Large intestine (tissue), 3 donors: ENCODE data around the gene SEMA5B. TPM values are rescaled to one million over a fixed set of nuclear protein-coding genes. Genes with fewer than 3 reads are reported as not detected.

Experiments
- DNase-seq, 2 donors: peaks; one replicate each; pipeline versions ENCODE4 v3.0.0 to v3.0.0-alpha.2; 2013
- H3K27ac ChIP-seq: one replicate; pipeline ENCODE4 v1.5.1; 2013; ENCODE audit warnings: low read length
- H3K27me3 ChIP-seq: 2 replicates; pipeline ENCODE4 v1.6.1; 2013; ENCODE audit warnings: low read length; ENCODE audit not compliant: control insufficient read depth, insufficient read depth
- H3K36me3 ChIP-seq: 2 replicates; pipeline ENCODE4 v1.6.1; 2013; ENCODE audit warnings: low read length; ENCODE audit not compliant: control insufficient read depth, insufficient read depth
- H3K4me1 ChIP-seq: one replicate; pipeline ENCODE4 v1.6.1; 2013; ENCODE audit warnings: low read length; ENCODE audit not compliant: control insufficient read depth, insufficient read depth
- H3K4me3 ChIP-seq: one replicate; pipeline ENCODE4 v1.5.1; 2013; ENCODE audit warnings: low read length
- H3K9me3 ChIP-seq: one replicate; pipeline ENCODE4 v1.6.1; 2013; ENCODE audit warnings: mild to moderate bottlenecking, low read depth, low read length, moderate library complexity; ENCODE audit not compliant: control insufficient read depth
- WGBS: methylation state at CpG from one replicate; pipeline ENCODE4 v1.1.5; 2013; ENCODE audit warnings: low lambda C conversion rate; ENCODE audit not compliant: insufficient coverage; 5-methylcytosine and 5-hydroxymethylcytosine counted together
- polyA plus RNA-seq: library from polyadenylated mRNA; unstranded; fragments of 120-200 nt; gene quantifications from one replicate; pipeline ENCODE4 v1.2.1, GENCODE V29; 2013

Gene SEMA5B
- polyA plus RNA-seq, 1 donor: 5.4 TPM

DNA sequence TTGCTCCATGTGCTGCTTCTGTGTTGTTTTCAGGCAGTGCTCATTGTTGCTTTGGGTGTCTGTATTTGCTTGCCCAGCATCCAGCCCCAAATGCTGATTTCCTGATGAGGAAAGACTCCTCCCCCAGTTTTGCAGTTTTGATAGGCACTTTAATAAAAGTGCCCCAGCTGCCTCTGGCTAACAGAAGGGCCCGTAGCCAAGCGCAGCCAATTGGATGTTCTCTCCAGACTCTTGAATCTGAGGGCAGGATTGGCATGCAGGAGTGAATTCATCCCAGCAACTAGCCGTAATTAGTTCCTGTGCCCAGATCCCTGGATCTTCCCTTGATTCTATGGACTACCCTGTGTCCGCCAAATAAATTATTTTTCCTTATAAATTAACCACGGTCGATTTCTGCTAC is 14.8 kb upstream of the SEMA5B start:
- no peak overlapping the region for H3K27ac ChIP-seq
- H3K4me3 ChIP-seq: no peak overlapping the region
- no peaks in the 10 kb centered on the region for H3K36me3 ChIP-seq
- H3K27me3 ChIP-seq: peaks cover 7% of the 10 kb centered on the region
- DNase-seq: no peak
- no peaks in the 10 kb centered on the region for H3K4me1 ChIP-seq
- 80% methylated on average over 1 of the region's 6 CpGs for WGBS
- H3K9me3 ChIP-seq: no peaks in the 10 kb centered on the region

DNA sequence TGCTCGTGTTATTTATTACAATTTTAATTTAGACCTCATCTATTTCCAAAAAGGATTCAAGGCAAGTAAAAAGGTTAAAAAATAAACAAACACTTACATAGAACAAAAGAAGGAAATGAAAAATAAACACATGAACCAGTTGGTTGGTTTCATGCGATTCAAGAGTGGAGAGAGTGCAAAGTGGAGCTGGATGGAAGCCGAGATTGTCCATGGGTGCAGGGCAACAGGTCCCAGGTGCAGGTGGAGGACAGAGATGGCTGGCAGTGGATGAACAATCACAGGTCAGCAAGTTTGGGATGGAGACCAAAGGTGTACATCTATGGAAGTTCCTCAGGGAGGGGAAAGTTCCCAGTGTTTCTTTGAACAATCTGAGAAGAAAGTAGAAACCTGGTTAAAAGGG is 11.6 kb upstream of the SEMA5B start:
- Histone ChIP-seq H3K27me3 (peaks cover 5% of the 10 kb centered on the region), H3K36me3 (no peaks in the 10 kb centered on the region), H3K4me3 (no peak overlapping the region), H3K4me1 (peaks cover 4% of the 10 kb centered on the region), H3K9me3 (no peaks in the 10 kb centered on the region), H3K27ac (no peak overlapping the region)
- no peak for DNase-seq
- 71% methylated on average over 1 of the region's 3 CpGs for WGBS

DNA sequence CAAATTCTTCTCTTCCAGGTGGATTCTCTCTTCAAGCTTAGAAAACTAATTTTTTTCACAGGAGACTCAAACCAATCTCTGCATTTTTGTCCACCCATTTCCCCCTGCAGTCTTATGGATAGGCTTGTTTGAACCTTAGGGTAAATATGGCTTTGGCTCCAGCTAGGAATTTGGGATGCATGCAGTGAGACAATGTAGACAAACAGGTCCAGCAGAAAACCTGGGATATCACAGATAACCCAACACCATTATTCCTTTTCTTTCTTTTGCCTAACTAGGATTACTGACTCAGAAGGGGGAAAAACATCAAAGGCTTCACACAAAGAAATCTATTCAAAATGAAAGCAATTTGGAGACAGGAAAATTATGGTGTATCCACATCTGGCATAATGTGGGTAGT is 11.2 kb upstream of the SEMA5B start:
- peaks cover 5% of the 10 kb centered on the region for H3K27me3 ChIP-seq
- no peaks in the 10 kb centered on the region for H3K9me3 ChIP-seq
- no peak overlapping the region for H3K4me3 ChIP-seq
- H3K4me1 ChIP-seq: peaks cover 4% of the 10 kb centered on the region
- no peaks in the 10 kb centered on the region for H3K36me3 ChIP-seq
- no peak for DNase-seq
- H3K27ac ChIP-seq: no peak overlapping the region

DNA sequence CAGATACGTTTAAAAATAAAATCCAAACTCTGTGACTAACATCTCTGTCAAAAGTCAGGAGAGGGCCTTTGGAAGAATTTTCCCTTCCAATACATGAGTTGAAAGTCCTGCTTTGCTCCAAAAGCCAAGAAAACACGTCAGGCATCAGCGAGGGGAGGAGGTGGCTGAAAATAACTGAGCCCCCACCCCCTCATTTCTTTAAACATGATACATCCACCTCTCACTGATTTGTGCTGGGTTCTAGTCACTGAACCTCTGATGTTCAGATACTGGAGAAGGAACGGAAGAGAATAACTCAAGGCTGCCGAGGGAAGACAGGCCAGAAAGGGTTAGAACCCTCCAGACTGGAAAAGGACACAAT is 9.4 kb upstream of the SEMA5B start:
- H3K4me1 ChIP-seq: peaks cover 4% of the 10 kb centered on the region
- no CpG with 5 or more reads among the region's 5 CpGs for WGBS

DNA sequence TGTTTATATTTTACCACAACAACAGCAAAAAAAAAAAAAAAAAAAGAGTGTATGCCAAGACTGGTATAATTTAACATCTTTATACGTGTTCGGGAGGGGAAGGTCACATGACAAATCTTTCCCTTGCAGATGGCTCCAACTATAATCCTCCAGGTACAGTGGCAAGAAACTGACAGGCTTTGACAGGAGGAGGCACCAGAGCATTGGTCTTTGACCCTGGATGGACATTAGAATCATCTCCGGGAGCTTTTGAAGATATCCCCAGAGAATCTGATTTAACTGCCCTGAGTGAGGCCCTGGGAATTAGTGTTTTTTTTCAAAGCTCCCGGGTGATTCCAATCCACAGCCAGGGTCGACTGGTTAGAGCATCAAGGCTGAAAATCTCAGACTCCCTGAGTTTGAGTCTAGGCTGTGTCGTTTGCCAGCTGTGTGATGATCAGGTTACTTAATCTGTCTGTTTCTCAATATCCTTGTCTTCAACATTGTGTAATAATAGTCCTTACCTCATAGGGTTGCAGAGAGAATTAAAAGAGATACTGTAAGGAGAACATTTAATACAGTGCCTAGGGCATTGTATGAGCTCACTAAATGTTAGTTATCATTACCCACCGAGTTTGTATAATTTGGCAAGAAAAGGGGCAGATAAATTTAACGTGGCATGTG is 8.9 kb upstream of the SEMA5B start:
- peak in 1 of 2 donors; percentile 26 for DNase-seq
- no peak overlapping the region for H3K27ac ChIP-seq
- H3K27me3 ChIP-seq: peaks cover 8% of the 10 kb centered on the region
- no peaks in the 10 kb centered on the region for H3K36me3 ChIP-seq
- no peak overlapping the region for H3K4me3 ChIP-seq
- no peaks in the 10 kb centered on the region for H3K9me3 ChIP-seq
- H3K4me1 ChIP-seq: peaks cover 4% of the 10 kb centered on the region
- 83% methylated on average over 1 of the region's 8 CpGs for WGBS

More for the DNA sequence above, 9.4 kb upstream of the SEMA5B start:
- Histone ChIP-seq H3K9me3 (no peaks in the 10 kb centered on the region), H3K27me3 (peaks cover 8% of the 10 kb centered on the region), H3K4me3 (no peak overlapping the region), H3K27ac (no peak overlapping the region), H3K36me3 (no peaks in the 10 kb centered on the region)
- no peak for DNase-seq

DNA sequence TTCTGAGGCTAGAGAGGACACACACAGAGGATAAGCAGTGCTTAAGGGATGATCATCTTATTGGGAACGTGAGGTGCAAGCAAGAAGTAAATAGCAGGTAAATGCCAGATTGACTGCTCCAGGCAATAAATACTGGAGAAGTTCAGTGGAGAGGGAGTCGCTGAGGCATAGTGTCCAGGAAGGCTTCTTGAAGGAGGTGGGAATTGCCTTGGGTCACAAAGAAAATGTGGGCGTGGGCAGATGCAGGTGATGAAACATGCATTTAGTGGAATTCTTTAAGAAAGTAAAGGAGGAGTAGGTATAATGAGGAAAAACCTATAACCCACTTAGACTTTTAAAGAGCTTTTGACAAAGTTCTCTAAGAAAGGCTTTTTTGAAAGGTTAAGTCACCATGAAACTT is 7.4 kb upstream of the SEMA5B start:
- H3K4me3 ChIP-seq: no peak overlapping the region
- peaks cover 4% of the 10 kb centered on the region for H3K4me1 ChIP-seq
- whole genome bisulfite sequencing: 60% methylated on average over 1 of the region's 3 CpGs
- H3K27ac ChIP-seq: no peak overlapping the region
- no peaks in the 10 kb centered on the region for H3K36me3 ChIP-seq
- DNase-seq: no peak
- peaks cover 2% of the 10 kb centered on the region for H3K9me3 ChIP-seq
- H3K27me3 ChIP-seq: peaks cover 20% of the 10 kb centered on the region

DNA sequence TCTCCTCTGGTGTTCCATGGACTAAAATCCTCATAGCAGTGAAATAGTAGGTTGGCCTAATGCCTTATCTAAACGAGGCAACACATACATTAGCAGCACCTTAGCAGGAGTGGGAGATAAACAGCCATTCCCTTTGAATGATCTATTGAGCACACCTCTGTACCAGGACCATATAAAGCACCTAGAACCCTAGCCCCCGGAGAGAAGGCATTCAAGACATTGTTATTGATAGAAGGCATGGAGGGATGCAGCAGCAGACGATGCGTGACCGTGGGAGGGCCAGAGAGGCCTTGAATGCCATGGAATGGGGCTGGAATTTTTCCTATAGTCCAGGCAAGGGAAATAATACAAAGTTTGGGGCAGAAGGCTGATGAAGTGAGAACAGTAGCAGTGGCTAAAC is 6.6 kb upstream of the SEMA5B start:
- H3K27ac ChIP-seq: no peak overlapping the region
- peaks cover 4% of the 10 kb centered on the region for H3K4me1 ChIP-seq
- no peaks in the 10 kb centered on the region for H3K36me3 ChIP-seq
- H3K27me3 ChIP-seq: peaks cover 29% of the 10 kb centered on the region
- H3K4me3 ChIP-seq: no peak overlapping the region
- no peak for DNase-seq
- no CpG with 5 or more reads among the region's 5 CpGs for WGBS
- peaks cover 2% of the 10 kb centered on the region for H3K9me3 ChIP-seq

DNA sequence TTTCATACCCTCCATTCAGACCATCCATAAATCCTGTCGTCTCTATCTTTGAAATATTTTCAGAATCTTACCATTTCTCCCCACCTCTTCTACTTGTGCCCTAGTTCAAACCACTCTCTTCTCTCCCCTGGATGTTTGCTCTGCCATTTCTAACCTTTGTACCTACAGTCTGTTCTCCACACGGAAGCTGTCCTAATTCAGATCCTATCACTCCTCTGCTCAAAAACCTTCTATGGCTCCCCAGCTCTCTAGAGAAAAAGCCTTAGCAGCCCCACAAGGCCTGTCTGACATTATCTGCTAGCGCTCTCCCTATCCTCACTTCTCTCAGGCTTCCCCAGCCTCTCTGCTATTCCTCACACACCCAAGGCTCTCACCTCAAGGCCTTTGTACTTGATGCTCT is 4.5 kb upstream of the SEMA5B start:
- WGBS: 10% methylated on average over 2 of the region's 3 CpGs
- Histone ChIP-seq H3K4me1 (peaks cover 13% of the 10 kb centered on the region), H3K9me3 (peaks cover 4% of the 10 kb centered on the region), H3K27me3 (peaks cover 42% of the 10 kb centered on the region), H3K4me3 (no peak overlapping the region), H3K36me3 (no peaks in the 10 kb centered on the region), H3K27ac (no peak overlapping the region)
- no peak for DNase-seq

DNA sequence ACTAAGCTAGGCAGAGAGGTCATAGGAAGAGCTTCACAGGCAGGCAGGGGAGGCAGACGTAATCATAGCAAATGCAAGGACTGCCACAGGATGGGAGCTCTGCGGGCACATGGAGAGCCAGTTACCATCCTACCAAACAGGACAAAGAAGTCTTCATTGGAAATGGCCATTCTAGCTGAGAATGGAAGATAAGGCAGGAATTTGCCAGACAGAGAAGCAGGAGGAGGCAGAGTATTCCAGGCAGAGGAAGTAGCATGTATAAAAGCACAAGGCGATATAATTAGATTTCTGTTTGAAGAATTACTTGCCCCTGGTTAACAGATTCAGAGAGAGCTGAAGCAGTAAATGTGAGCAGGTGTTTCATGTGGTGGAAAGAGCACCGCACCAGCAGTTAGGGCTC is 3.5 kb upstream of the SEMA5B start:
- 71% methylated on average over 1 of the region's 4 CpGs for WGBS
- Histone ChIP-seq H3K9me3 (peaks cover 9% of the 10 kb centered on the region), H3K4me1 (peaks cover 16% of the 10 kb centered on the region), H3K36me3 (no peaks in the 10 kb centered on the region), H3K27me3 (peaks cover 52% of the 10 kb centered on the region), H3K4me3 (no peak overlapping the region), H3K27ac (no peak overlapping the region)
- no peak for DNase-seq

DNA sequence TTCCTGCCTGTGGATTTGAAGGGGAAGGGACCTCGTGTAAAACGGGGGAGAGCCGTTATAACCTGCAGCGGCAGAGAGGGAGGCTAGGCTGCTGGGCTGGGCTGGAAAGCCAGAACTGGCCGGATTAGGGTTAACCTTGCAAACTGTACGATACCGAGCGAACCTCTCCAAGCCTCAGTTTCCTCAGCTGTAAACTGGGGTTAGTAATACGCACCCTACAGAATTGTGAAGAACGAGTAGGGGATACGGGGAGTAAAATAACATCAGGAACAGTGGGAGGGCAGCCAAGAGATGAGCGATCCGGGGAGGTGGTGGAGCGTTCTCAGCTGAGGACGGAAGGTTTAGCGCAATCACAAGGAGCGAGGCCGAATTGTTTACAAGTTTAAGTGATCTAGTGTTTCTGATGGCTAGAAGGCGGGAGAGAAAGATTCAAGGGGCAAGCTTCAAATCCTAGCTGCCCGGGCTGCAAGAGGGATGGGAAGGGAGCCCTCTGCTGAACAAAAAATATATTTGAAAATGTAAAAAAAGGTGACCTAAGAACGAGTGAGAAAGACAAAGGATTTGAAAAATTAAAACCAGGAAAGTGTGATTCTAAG is 768 bp upstream of the SEMA5B start:
- peak; percentile 42 to 58 for DNase-seq
- H3K9me3 ChIP-seq: peaks cover 9% of the 10 kb centered on the region
- 4% methylated on average over 8 of the region's 21 CpGs for WGBS
- peaks cover 79% of the 10 kb centered on the region for H3K27me3 ChIP-seq
- H3K27ac ChIP-seq: no peak overlapping the region
- H3K4me3 ChIP-seq: peak overlapping the region; percentile 38
- peaks cover 16% of the 10 kb centered on the region for H3K4me1 ChIP-seq
- no peaks in the 10 kb centered on the region for H3K36me3 ChIP-seq
